Smooth muscle cell (in vitro differentiated cells): ENCODE results near the gene HMHB1. TPM values are rescaled to one million over a fixed set of nuclear protein-coding genes. Genes with fewer than 3 reads are reported as not detected.

Experiments
- DNase-seq: peaks from one replicate; lab custom pipeline; 2025; ENCODE audit not compliant: unreplicated experiment; lab: John Stamatoyannopoulos, UW
- H2AFZ ChIP-seq: fragments of 200-600 bp; sonication (generic); 2 replicates; pipeline ENCODE4 v1.6.0; 2016; ENCODE audit warnings: antibody characterized with exemption, low read depth, mild to moderate bottlenecking
- H3F3A ChIP-seq: fragments of 200-600 bp; sonication (generic); 2 replicates; pipeline ENCODE4 v1.6.0; 2017; ENCODE audit warnings: antibody characterized with exemption, low read depth
- H3K27ac ChIP-seq: fragments of 200-600 bp; sonication (generic); 2 replicates; pipeline ENCODE4 v1.5.1; 2016; ENCODE audit warnings: low read depth, mild to moderate bottlenecking
- H3K27me3 ChIP-seq: fragments of 200-600 bp; sonication (generic); 2 replicates; pipeline ENCODE4 v1.6.1; 2016; ENCODE audit warnings: low read depth, mild to moderate bottlenecking
- H3K36me3 ChIP-seq: fragments of 200-600 bp; sonication (generic); 2 replicates; pipeline ENCODE4 v1.5.1; 2016; ENCODE audit warnings: low read depth
- H3K4me1 ChIP-seq: fragments of 200-600 bp; sonication (generic); 2 replicates; pipeline ENCODE4 v1.5.1; 2016; ENCODE audit warnings: low read depth
- H3K4me2 ChIP-seq: fragments of 200-600 bp; sonication (generic); 2 replicates; pipeline ENCODE4 v1.6.0; 2016; ENCODE audit warnings: mild to moderate bottlenecking
- H3K4me3 ChIP-seq: fragments of 200-600 bp; sonication (generic); 2 replicates; pipeline ENCODE4 v1.5.1; 2016; ENCODE audit warnings: mild to moderate bottlenecking
- H3K79me2 ChIP-seq: fragments of 200-600 bp; sonication (generic); 2 replicates; pipeline ENCODE4 v1.6.0; 2016; ENCODE audit warnings: low read depth, mild to moderate bottlenecking
- H3K9ac ChIP-seq: fragments of 200-600 bp; sonication (generic); 2 replicates; pipeline ENCODE4 v1.6.0; 2016; ENCODE audit warnings: low read depth
- H3K9me3 ChIP-seq: fragments of 200-600 bp; sonication (generic); replicated peaks from 2 replicates; pipeline ENCODE4 v1.5.1; 2016; ENCODE audit warnings: low read depth
- H4K20me1 ChIP-seq: fragments of 200-600 bp; sonication (generic); 2 replicates; pipeline ENCODE4 v1.6.0; 2016; ENCODE audit warnings: low read depth
- CTCF ChIP-seq: fragments of 200-600 bp; sonication (generic); IDR thresholded peaks from 2 replicates; pipeline ENCODE4 v1.5.1; 2017; ENCODE audit warnings: borderline replicate concordance, mild to moderate bottlenecking, antibody characterized with exemption; ENCODE audit not compliant: insufficient read depth, poor library complexity, severe bottlenecking
- WGBS: methylation state at CpG from one replicate; pipeline ENCODE4 v1.1.7; 2016; ENCODE audit warnings: low lambda C conversion rate; 5-methylcytosine and 5-hydroxymethylcytosine counted together
- polyA plus RNA-seq: library from polyadenylated mRNA; unstranded; fragments of >200 nt; fragmentation: Nextera tagmentation; extraction: Ambion mirVana; gene quantifications from 2 replicates; pipeline ENCODE4 v1.2.1, GENCODE V29; 2016
- total RNA-seq: library from RNA; depleted of rRNA; stranded (reverse); fragments of >200 nt; gene quantifications from 2 replicates; pipeline ENCODE4 v1.2.3, GENCODE V29; 2014

HMHB1 gene
- total and polyA plus RNA-seq, 2 experiments from 2014 or later = not detected

- DNase-seq = no peak
- H3K27ac ChIP-seq = no peak overlapping the region
- TF ChIP-seq CTCF = no peak
- H3K9me3 ChIP-seq = no peaks in the 10 kb centered on the region
- no peaks in the 10 kb centered on the region for H3K4me1 ChIP-seq
- H3K4me2 ChIP-seq = no peak overlapping the region
- H3K79me2 ChIP-seq = no peaks in the 10 kb centered on the region
- H3K4me3 ChIP-seq = no peak overlapping the region
- H3K27me3 ChIP-seq = no peaks in the 10 kb centered on the region
- H3K36me3 ChIP-seq = no peaks in the 10 kb centered on the region
- H2AFZ ChIP-seq = no peak overlapping the region
- H4K20me1 ChIP-seq = no peaks in the 10 kb centered on the region
- 52% methylated on average over 1 of the region's 1 CpG for WGBS
- no peaks in the 10 kb centered on the region for H3F3A ChIP-seq
- H3K9ac ChIP-seq = no peak overlapping the region
These were observed 39.3 kb upstream of the HMHB1 start for GRCh38 chr5:143772621-143773020.

- H4K20me1 ChIP-seq = no peaks in the 10 kb centered on the region
- H3K9me3 ChIP-seq = no peaks in the 10 kb centered on the region
- TF ChIP-seq CTCF = no peak
- WGBS = 51% methylated on average over 2 of the region's 2 CpGs
- H3K27me3 ChIP-seq = no peaks in the 10 kb centered on the region
- H2AFZ ChIP-seq = no peak overlapping the region
- H3K4me1 ChIP-seq = no peaks in the 10 kb centered on the region
- H3F3A ChIP-seq = no peaks in the 10 kb centered on the region
- H3K27ac ChIP-seq = no peak overlapping the region
- no peaks in the 10 kb centered on the region for H3K36me3 ChIP-seq
- DNase-seq = no peak
- no peak overlapping the region for H3K4me2 ChIP-seq
- no peak overlapping the region for H3K9ac ChIP-seq
- H3K79me2 ChIP-seq = no peaks in the 10 kb centered on the region
- no peak overlapping the region for H3K4me3 ChIP-seq
These were observed 36.7 kb upstream of the HMHB1 start for GRCh38 chr5:143775258-143775657.

DNA sequence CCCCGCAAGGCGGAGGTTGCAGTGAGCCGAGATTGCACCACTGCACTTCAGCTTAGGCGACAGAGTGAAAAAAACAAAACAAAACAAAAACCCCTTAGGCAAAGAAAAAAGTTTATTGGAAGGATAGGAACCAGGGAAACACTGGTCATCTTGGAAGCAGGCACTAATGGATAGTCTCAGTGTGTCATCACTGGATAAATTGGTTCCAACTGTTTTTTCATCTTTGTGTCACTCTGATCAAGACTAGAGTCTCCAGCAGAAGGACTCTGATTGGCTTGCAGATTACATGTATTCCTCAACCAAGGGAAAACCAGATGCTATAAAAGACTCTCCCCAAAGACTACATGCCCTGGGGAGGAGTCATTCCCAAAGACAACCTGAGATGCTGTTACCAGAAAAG, 35.0 kb upstream of the HMHB1 start:
- H3K79me2 ChIP-seq = no peaks in the 10 kb centered on the region
- H3K4me3 ChIP-seq = no peak overlapping the region
- no peaks in the 10 kb centered on the region for H3K36me3 ChIP-seq
- TF ChIP-seq CTCF = no peak
- H3K4me2 ChIP-seq = no peak overlapping the region
- no peaks in the 10 kb centered on the region for H3K27me3 ChIP-seq
- H3K27ac ChIP-seq = no peak overlapping the region
- DNase-seq = no peak
- H3K9me3 ChIP-seq = no peaks in the 10 kb centered on the region
- no peaks in the 10 kb centered on the region for H4K20me1 ChIP-seq
- peaks cover under 1% of the 10 kb centered on the region for H3K4me1 ChIP-seq
- H3K9ac ChIP-seq = no peak overlapping the region
- H2AFZ ChIP-seq = no peak overlapping the region
- no peaks in the 10 kb centered on the region for H3F3A ChIP-seq
- WGBS = 67% methylated on average over 4 of the region's 4 CpGs

- no peaks in the 10 kb centered on the region for H3K79me2 ChIP-seq
- no peaks in the 10 kb centered on the region for H4K20me1 ChIP-seq
- H3F3A ChIP-seq = no peaks in the 10 kb centered on the region
- TF ChIP-seq CTCF = no peak
- no peaks in the 10 kb centered on the region for H3K9me3 ChIP-seq
- H3K4me3 ChIP-seq = no peak overlapping the region
- H2AFZ ChIP-seq = no peak overlapping the region
- DNase-seq = no peak
- H3K4me2 ChIP-seq = no peak overlapping the region
- no peak overlapping the region for H3K27ac ChIP-seq
- 96% methylated on average over 2 of the region's 2 CpGs for WGBS
- no peaks in the 10 kb centered on the region for H3K36me3 ChIP-seq
- no peak overlapping the region for H3K9ac ChIP-seq
- H3K4me1 ChIP-seq = peaks cover 7% of the 10 kb centered on the region
- no peaks in the 10 kb centered on the region for H3K27me3 ChIP-seq
These were observed 32.5 kb upstream of the HMHB1 start for GRCh38 chr5:143779506-143779905.
